GM12878 (cell line): ENCODE results near the gene CDYL. TPM values are rescaled to one million over a fixed set of nuclear protein-coding genes. Genes with fewer than 3 reads are reported as not detected.

ENCODE experiments used
- ATAC-seq: fragments of 200-7000 bp; cut with Tn5 transposase; 3 replicates; pipeline ENCODE4 v1.9.1; 2020; ENCODE audit warnings: mild to moderate bottlenecking, moderate library complexity
- BruUV-seq: library from RNA; stranded (reverse); fragments of 400-500 nt; replicated peaks from 2 replicates; lab custom pipeline; 2021; lab: Mats Ljungman, UMichigan
- CTCF ChIA-PET: fragments of 300-600 bp; sonication (Branson Sonifier 250); formaldehyde crosslinking; extraction: SDS; loops from one replicate; lab custom pipeline; 2021; ENCODE audit warnings: inconsistent platforms; lab: Yijun Ruan, JAX
- POLR2A ChIA-PET: fragments of 350-600 bp; formaldehyde crosslinking; extraction: SDS; loops from one replicate; lab custom pipeline; 2021; ENCODE audit warnings: inconsistent platforms; lab: Charles Lee
- RAD21 ChIA-PET: fragments of 300-600 bp; sonication (Branson Sonifier 250); formaldehyde crosslinking; loops from one replicate; lab custom pipeline; 2023; ENCODE audit warnings: antibody characterized with exemption; ENCODE audit not compliant: unreplicated experiment; lab: Charles Lee
- SMC1A ChIA-PET: fragments of 300-600 bp; sonication (Branson Sonifier 250); formaldehyde crosslinking; loops from one replicate; lab custom pipeline; 2023; ENCODE audit not compliant: unreplicated experiment, uncharacterized antibody; lab: Charles Lee
- DNase-seq: peaks from one replicate; pipeline ENCODE4 v3.0.0-alpha.2; 2011; ENCODE audit warnings: low read depth, low spot score
- FAIRE-seq: peaks from 3 replicates; lab custom pipeline; 2011; peaks lifted over from hg19 to GRCh38; lab: Jason Lieb, UNC
- H2AFZ ChIP-seq: 2 replicates; pipeline ENCODE4 v1.6.0; 2011; ENCODE audit warnings: low read depth, low read length, control low read depth; ENCODE audit not compliant: control insufficient read depth
- H3K27ac ChIP-seq: 2 replicates; pipeline ENCODE4 v1.5.1; 2011; ENCODE audit warnings: control low read depth; ENCODE audit not compliant: control insufficient read depth, insufficient read depth
- H3K27me3 ChIP-seq, 2 experiments: replicated peaks in 1 of 2; 2 replicates each; pipeline versions ENCODE4 v1.6.0 to v1.6.1; 2011; ENCODE audit warnings: low read length in 1 of 2; ENCODE audit not compliant: control insufficient read depth in 2 of 2, insufficient read depth in 2 of 2
- H3K36me3 ChIP-seq, 2 experiments: 2 replicates each; pipeline ENCODE4 v1.5.1; 2011; ENCODE audit warnings: low read length in 1 of 2; ENCODE audit not compliant: control insufficient read depth in 2 of 2, insufficient read depth in 2 of 2
- H3K4me1 ChIP-seq: 2 replicates; pipeline ENCODE4 v1.6.1; 2011; ENCODE audit warnings: mild to moderate bottlenecking, low read length, moderate library complexity, mixed read lengths; ENCODE audit not compliant: control insufficient read depth, insufficient read depth
- H3K4me2 ChIP-seq: 2 replicates; pipeline ENCODE4 v1.6.0; 2011; ENCODE audit warnings: control low read depth; ENCODE audit not compliant: control insufficient read depth, insufficient read depth
- H3K4me3 ChIP-seq: fragments of 200-600 bp; sonication (generic); 2 replicates; pipeline ENCODE4 v1.5.1; 2016
- H3K79me2 ChIP-seq: 2 replicates; pipeline ENCODE4 v1.6.0; 2011; ENCODE audit warnings: low read length; ENCODE audit not compliant: control insufficient read depth, insufficient read depth
- H3K9ac ChIP-seq: 2 replicates; pipeline ENCODE4 v1.8.0; 2011; ENCODE audit warnings: low read length, control low read depth, mixed read lengths; ENCODE audit not compliant: control insufficient read depth, insufficient read depth
- H3K9me3 ChIP-seq: replicated peaks from 3 replicates; pipeline ENCODE4 v1.5.1; 2011; ENCODE audit warnings: mild to moderate bottlenecking, low read length; ENCODE audit not compliant: control insufficient read depth, insufficient read depth
- H4K20me1 ChIP-seq: 2 replicates; pipeline ENCODE4 v1.6.0; 2011; ENCODE audit not compliant: control insufficient read depth, insufficient read depth
- BCL11A ChIP-seq: IDR thresholded peaks from 2 replicates; pipeline ENCODE4 v1.6.1; 2011; ENCODE audit warnings: low read depth, low read length
- MYC ChIP-seq: IDR thresholded peaks from 2 replicates; pipeline ENCODE4 v1.6.1; 2011; ENCODE audit warnings: mild to moderate bottlenecking, low read length, moderate library complexity, inconsistent platforms; ENCODE audit not compliant: insufficient read depth, insufficient replicate concordance, insufficient read length, severe bottlenecking
- TCF3 ChIP-seq: IDR thresholded peaks from 2 replicates; pipeline ENCODE4 v1.6.1; 2012; ENCODE audit warnings: low read depth, mild to moderate bottlenecking, low read length, borderline replicate concordance; ENCODE audit not compliant: insufficient read depth
- YY1 ChIP-seq: IDR thresholded peaks from 2 replicates; pipeline ENCODE4 v1.6.1; 2011; ENCODE audit warnings: low read depth, mild to moderate bottlenecking, low read length
- ZNF207 ChIP-seq: fragments of 450-650 bp; IDR thresholded peaks from 2 replicates; pipeline ENCODE4 v1.6.1; 2014; ENCODE audit warnings: antibody characterized with exemption, mild to moderate bottlenecking, borderline replicate concordance
- WGBS: methylation state at CpG from one replicate; pipeline ENCODE4 v1.1.6; 2016; ENCODE audit warnings: low lambda C conversion rate; ENCODE audit not compliant: insufficient replicate concordance, insufficient coverage; ENCODE audit errors: missing lambda C conversion rate; 5-methylcytosine and 5-hydroxymethylcytosine counted together
- in situ Hi-C: fragments of 300-500 bp; cut with MboI; formaldehyde crosslinking; loops from 9 replicates; pipeline ENCODE4 v1.14.3; 2018; ENCODE audit warnings: mixed read lengths
- intact Hi-C: fragments of 100-400 bp; cut with micrococcal nuclease; formaldehyde crosslinking; loops from one replicate; pipeline ENCODE4 v1.14.2; 2022; ENCODE audit not compliant: unreplicated experiment
- polyA plus RNA-seq, 11 experiments: library from polyadenylated mRNA; depleted of rRNA in 4 of 11; unstranded in 6 of 11; stranded (reverse) in 5 of 11; fragments of >200 nt; fragmentation: Nextera tagmentation in 4 of 11; fragmentation: Illumina TruSeq in 1 of 11; extraction: Ambion mirVana in 4 of 11; extraction: Trizol in 1 of 11; gene quantifications; 1 replicate in 1 of 11; 2 replicates in 10 of 11; pipeline versions ENCODE4 v1.2.1 to v1.2.3, GENCODE V29; 2011 to 2016; ENCODE audit warnings: inconsistent platforms in 2 of 11, missing spikeins in 2 of 11, low read depth in 1 of 11
- total RNA-seq, 4 experiments: library from RNA; depleted of rRNA in 3 of 4; stranded (reverse); fragments of >200 nt in 3 of 4; fragmentation: Illumina TruSeq in 1 of 4; extraction: Trizol in 1 of 4; gene quantifications; 2 replicates each; pipeline versions ENCODE4 v1.2.1 to v1.2.3, GENCODE V29; 2013 to 2021
- TF ChIP-seq, protein P1 (sequence below): fragments of 450-650 bp; IDR thresholded peaks from 2 replicates; pipeline ENCODE4 v1.6.1; 2018; ENCODE audit warnings: mild to moderate bottlenecking, low read depth, moderate library complexity; ENCODE audit not compliant: partially characterized antibody

The CDYL gene
- total and polyA plus RNA-seq, 10 of the 15 experiments (the other 5 are each of a cell fraction or from before 2014, with no cell fraction given), result 9.3 to 61.2 (median 28.5) TPM

DNA sequence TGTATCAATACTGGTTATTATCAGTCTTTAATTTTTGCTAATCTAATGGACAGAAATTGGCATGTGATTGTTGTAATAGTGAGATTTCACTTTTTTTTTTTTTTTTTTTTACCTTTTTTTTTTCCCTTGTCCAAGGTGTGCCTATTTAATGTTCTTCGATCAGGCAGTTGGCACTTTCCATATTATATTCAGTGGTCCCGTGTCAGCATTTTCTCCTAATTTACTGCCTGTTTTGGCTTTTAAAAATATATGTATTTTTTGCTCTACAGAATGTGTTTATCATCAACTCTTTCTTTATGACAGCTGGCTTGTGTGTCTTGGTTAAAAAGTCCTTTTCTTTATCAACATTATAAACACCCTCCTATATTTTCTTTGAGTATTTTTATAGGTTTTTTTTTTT is 39.4 kb downstream of the CDYL start:
- POLR2A ChIA-PET, result interaction anchor here (1.1 to 1.6 kb wide), 2 partner anchors 11 to 12 kb away, joined by 3 to 4 read pairs; no protein-coding TSS in a partner anchor
- WGBS, result 86% methylated on average over 2 of the region's 2 CpGs
- FAIRE-seq, result no peak
- H3K4me3 ChIP-seq, result no peak overlapping the region
- TF ChIP-seq YY1, result no peak
- TF ChIP-seq MYC, result no peak
- no peak for TF ChIP-seq ZNF207
- TF ChIP-seq, protein P1, sequence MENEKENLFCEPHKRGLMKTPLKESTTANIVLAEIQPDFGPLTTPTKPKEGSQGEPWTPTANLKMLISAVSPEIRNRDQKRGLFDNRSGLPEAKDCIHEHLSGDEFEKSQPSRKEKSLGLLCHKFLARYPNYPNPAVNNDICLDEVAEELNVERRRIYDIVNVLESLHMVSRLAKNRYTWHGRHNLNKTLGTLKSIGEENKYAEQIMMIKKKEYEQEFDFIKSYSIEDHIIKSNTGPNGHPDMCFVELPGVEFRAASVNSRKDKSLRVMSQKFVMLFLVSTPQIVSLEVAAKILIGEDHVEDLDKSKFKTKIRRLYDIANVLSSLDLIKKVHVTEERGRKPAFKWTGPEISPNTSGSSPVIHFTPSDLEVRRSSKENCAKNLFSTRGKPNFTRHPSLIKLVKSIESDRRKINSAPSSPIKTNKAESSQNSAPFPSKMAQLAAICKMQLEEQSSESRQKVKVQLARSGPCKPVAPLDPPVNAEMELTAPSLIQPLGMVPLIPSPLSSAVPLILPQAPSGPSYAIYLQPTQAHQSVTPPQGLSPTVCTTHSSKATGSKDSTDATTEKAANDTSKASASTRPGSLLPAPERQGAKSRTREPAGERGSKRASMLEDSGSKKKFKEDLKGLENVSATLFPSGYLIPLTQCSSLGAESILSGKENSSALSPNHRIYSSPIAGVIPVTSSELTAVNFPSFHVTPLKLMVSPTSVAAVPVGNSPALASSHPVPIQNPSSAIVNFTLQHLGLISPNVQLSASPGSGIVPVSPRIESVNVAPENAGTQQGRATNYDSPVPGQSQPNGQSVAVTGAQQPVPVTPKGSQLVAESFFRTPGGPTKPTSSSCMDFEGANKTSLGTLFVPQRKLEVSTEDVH, result no peak
- no peak for TF ChIP-seq TCF3
- TF ChIP-seq BCL11A, result no peak
- TF ChIP-seq, all 136 proteins: peak for 0
- H3K9ac ChIP-seq, result no peak overlapping the region
- H3K9me3 ChIP-seq, result no peaks in the 10 kb centered on the region
- H3K36me3 ChIP-seq, result peaks cover 0 to 3% of the 10 kb centered on the region in 2 experiments; a peak in 1 of 4 replicates
- RAD21 ChIA-PET, result interaction anchor here (0.7 to 5.1 kb wide), 5 partner anchors 13 to 783 kb away, joined by 3 to 33 read pairs (median 5); no protein-coding TSS in a partner anchor
- H3K79me2 ChIP-seq, result peaks cover 94% of the 10 kb centered on the region
- intact Hi-C loops, result no loop called here
- H3K27me3 ChIP-seq, result no peaks in the 10 kb centered on the region
- SMC1A ChIA-PET, result interaction anchor here (0.7 to 6.4 kb wide), 8 partner anchors 11 to 119 kb away, joined by 3 to 62 read pairs (median 4); partner anchors contain the start of gene CDYL
- BruUV-seq, result no TSS peak
- DNase-seq (no peak), ATAC-seq (no peak)
- CTCF ChIA-PET, result interaction anchor here (0.6 to 2.8 kb wide), 7 partner anchors 10 to 53 kb away, joined by 3 to 13 read pairs (median 4); no protein-coding TSS in a partner anchor
- in situ Hi-C loops, result no loop called here
- H4K20me1 ChIP-seq, result no peaks in the 10 kb centered on the region; the same call in 1 of the 2 replicates
- no peak overlapping the region for H3K4me2 ChIP-seq
- H3K4me1 ChIP-seq, result peaks cover 26% of the 10 kb centered on the region
- no peak overlapping the region for H2AFZ ChIP-seq
- no peak overlapping the region for H3K27ac ChIP-seq
